ENCODE results near the gene SYNE2.

DNA sequence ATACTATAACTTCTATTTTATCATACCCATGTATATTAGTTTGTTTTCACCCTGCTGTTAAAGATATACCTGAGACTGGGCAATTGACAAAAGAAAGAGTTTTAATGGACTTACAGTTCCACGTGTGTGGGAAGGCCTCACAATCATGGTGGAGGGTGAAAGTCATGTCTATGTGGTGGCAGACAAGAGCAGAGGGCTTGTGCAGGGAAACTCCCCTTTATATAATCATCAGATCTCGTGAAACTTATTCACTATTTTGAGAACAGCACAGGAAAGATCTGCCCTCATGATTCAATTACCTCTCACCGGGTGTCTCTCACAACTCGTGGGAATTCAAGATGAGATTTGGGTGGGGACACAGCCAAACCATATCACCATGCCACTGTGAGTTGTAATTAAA, 135.8 kb downstream of the SYNE2 start:
- TF ChIP-seq, protein P1, sequence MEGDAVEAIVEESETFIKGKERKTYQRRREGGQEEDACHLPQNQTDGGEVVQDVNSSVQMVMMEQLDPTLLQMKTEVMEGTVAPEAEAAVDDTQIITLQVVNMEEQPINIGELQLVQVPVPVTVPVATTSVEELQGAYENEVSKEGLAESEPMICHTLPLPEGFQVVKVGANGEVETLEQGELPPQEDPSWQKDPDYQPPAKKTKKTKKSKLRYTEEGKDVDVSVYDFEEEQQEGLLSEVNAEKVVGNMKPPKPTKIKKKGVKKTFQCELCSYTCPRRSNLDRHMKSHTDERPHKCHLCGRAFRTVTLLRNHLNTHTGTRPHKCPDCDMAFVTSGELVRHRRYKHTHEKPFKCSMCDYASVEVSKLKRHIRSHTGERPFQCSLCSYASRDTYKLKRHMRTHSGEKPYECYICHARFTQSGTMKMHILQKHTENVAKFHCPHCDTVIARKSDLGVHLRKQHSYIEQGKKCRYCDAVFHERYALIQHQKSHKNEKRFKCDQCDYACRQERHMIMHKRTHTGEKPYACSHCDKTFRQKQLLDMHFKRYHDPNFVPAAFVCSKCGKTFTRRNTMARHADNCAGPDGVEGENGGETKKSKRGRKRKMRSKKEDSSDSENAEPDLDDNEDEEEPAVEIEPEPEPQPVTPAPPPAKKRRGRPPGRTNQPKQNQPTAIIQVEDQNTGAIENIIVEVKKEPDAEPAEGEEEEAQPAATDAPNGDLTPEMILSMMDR (IDR thresholded peaks at IDR 0.05; ENCODE audit: insufficient read depth, low read depth, low read length): no peak
- TF ChIP-seq EZH2 (IDR thresholded peaks at IDR 0.05; ENCODE audit: insufficient read depth, low read length): no peak

All from astrocyte (in vitro differentiated cells and primary cell).